Body of pancreas (tissue), 4 donors: Measurements from ENCODE around the gene STT3A.

ENCODE experiments used
- POLR2A ChIP-seq, 3 donors: fragments of 450-650 bp; IDR thresholded peaks; one replicate each; pipeline ENCODE4 v1.6.1; 2016; ENCODE audit warnings: antibody characterized with exemption in 3 of 3, mild to moderate bottlenecking in 2 of 3
- TF ChIP-seq, protein P1 (sequence below), 7 experiments: fragments of 450-650 bp in 4 of 7; fragments of 200-600 bp in 3 of 7; sonication (generic) in 3 of 7; IDR thresholded peaks; one replicate each; pipeline ENCODE4 v1.5.1; 2016 to 2019; ENCODE audit warnings: antibody characterized with exemption in 7 of 7

DNA sequence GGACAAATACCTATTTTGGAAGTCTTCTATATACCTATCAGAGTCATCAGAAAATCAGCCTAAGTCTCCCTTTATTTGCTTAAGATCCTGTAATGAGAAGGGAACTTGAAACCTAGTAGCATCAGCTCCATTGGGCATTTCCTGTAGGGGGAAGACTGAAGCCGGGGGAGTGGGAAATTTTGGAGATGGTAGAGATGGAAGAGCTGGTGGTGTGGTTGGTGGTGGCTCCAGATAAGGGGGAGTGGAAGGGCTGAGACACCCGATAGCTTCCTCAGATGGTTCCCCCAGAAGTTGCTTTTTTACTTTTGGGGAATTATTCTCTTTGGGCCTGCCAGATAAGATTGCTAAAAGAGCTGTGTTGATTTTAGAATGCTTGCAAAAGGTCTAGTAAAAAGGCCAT, 39.7 kb upstream of the STT3A start:
- TF ChIP-seq, protein P1, sequence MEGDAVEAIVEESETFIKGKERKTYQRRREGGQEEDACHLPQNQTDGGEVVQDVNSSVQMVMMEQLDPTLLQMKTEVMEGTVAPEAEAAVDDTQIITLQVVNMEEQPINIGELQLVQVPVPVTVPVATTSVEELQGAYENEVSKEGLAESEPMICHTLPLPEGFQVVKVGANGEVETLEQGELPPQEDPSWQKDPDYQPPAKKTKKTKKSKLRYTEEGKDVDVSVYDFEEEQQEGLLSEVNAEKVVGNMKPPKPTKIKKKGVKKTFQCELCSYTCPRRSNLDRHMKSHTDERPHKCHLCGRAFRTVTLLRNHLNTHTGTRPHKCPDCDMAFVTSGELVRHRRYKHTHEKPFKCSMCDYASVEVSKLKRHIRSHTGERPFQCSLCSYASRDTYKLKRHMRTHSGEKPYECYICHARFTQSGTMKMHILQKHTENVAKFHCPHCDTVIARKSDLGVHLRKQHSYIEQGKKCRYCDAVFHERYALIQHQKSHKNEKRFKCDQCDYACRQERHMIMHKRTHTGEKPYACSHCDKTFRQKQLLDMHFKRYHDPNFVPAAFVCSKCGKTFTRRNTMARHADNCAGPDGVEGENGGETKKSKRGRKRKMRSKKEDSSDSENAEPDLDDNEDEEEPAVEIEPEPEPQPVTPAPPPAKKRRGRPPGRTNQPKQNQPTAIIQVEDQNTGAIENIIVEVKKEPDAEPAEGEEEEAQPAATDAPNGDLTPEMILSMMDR (IDR thresholded peaks at IDR 0.05) = no peak
- TF ChIP-seq POLR2A (IDR thresholded peaks at IDR 0.05) = no peak
